Ovary (tissue), 3 donors: ENCODE measurements around the gene TMTC1.

ENCODE experiments used
- CTCF ChIP-seq, 3 donors: fragments of 450-650 bp in 2 of 3; fragments of 200-600 bp in 1 of 3; IDR thresholded peaks; one replicate each; pipeline versions ENCODE4 v1.5.1 to v1.8.0; 2016 to 2022; ENCODE audit warnings: antibody characterized with exemption in 3 of 3, mild to moderate bottlenecking in 1 of 3
- POLR2A ChIP-seq: fragments of 450-650 bp; IDR thresholded peaks from one replicate; pipeline ENCODE4 v1.6.1; 2017; ENCODE audit warnings: antibody characterized with exemption, mild to moderate bottlenecking, moderate library complexity
- donor health status: DM: no; HTN: no; CAD: no.

DNA sequence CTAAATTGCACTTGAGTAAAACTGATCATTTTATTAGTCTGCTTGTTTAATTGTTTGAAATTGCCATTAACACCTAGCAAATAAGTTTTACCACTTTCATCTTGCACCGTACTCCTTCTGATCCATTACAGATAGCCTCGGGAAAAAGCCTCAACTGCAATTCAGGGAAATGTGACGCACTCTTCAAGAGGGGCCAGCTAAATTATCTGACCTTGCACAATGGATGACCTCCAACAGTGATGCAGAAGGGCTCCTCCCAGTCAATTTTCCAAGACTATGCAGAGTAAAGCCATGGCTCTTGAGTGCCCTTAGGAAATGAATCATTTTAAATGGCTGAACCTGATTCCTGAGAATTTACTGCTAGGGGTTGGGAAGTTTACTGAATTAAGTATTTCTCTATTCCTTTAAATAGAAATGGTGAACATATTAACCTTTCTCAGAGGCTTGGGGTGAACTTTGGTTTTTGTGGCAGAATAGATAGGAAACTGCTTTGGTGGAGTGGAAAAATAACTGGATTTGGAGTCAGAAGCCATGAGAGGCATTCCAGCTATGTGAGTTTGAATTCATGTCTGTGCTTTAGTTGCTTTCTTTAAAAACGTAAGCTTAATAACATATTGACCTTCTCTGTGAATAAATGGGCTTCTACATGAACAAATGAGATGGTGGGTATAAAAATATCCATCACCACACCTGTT lies 221.5 kb downstream of the TMTC1 start:
- no peak for TF ChIP-seq POLR2A
- no peak for TF ChIP-seq CTCF (IDR thresholded peaks at IDR 0.05)
